GM10266 (cell line): Measurements from ENCODE around the gene GJB6.
"Not testable (repeated sequence)": the region's sequence is repeated elsewhere in the genome, so short reads cannot be mapped to it uniquely, and the experiment has no call there.

ENCODE experiments used
- DNase-seq: peaks from one replicate; pipeline ENCODE4 v3.0.0; 2012; ENCODE audit errors: extremely low spot score
- TF ChIP-seq, protein P1 (sequence below): IDR thresholded peaks from 2 replicates; pipeline ENCODE4 v1.5.1; 2012; ENCODE audit warnings: mild to moderate bottlenecking, low read depth; ENCODE audit not compliant: control insufficient read depth, insufficient read depth; ENCODE audit errors: missing control alignments

The GJB6 gene

DNA sequence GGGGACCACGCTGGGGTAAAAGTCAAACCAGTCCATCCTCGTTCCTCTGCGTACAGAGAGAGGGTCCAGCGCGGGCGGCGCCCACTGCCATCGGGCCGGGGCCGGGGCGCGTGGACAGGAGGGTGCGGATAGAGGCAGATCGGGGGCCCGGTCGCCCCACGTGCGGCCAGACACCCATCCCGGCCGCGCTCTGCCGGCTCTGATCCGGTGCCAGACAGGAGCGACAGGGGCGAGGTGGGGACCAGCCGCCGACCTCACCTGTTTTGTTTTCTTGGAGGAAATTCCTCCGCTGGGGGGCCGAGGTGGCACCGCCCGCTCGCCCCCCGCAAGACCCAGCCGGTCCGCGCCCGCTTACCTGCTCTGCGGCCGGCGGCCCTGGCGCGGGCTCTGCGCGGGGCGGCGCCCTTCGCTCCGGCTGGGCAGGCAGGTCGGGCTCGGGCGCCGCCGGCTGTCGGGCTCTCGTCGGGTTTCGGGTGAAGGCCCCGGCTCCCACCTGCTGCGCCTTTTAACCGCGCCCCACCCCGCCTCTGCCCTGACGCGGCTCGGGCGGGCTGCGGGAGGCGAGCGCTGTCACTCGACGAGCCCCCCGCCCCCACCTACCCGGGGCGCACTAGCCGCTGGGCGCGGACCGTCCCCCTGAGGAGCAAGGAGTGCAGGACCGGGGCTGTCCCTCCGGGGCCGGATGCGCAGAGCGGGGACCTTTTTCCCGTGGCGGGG lies at the start of gene GJB6:
Gene GJB6 (minus strand): TSS at position 481 of the 717 bp plus-strand sequence. CDS start 8,839 bp downstream, outside the sequence.
- TF ChIP-seq, protein P1, sequence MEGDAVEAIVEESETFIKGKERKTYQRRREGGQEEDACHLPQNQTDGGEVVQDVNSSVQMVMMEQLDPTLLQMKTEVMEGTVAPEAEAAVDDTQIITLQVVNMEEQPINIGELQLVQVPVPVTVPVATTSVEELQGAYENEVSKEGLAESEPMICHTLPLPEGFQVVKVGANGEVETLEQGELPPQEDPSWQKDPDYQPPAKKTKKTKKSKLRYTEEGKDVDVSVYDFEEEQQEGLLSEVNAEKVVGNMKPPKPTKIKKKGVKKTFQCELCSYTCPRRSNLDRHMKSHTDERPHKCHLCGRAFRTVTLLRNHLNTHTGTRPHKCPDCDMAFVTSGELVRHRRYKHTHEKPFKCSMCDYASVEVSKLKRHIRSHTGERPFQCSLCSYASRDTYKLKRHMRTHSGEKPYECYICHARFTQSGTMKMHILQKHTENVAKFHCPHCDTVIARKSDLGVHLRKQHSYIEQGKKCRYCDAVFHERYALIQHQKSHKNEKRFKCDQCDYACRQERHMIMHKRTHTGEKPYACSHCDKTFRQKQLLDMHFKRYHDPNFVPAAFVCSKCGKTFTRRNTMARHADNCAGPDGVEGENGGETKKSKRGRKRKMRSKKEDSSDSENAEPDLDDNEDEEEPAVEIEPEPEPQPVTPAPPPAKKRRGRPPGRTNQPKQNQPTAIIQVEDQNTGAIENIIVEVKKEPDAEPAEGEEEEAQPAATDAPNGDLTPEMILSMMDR, result no peak
- no peak for DNase-seq

DNA sequence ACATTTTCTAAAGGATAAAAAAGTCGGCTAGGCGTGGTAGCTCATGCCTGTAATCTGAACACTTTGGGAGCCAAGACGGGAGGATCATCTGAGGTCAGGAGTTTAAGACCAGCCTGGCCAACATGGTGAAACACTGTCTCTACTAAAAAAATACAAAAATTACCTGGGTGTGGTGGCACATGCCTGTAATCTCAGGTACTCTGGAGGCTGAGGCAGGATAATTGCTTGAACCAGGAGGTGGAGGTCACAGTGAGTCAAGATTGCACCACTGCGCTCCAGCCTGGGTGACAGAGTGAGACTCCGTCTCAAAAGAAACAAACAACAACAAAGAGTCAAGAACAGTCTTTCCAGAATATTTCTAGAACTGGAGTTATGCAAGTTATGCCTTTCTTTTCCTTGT lies 44.8 kb upstream of the GJB6 start:
- DNase-seq, result not testable (repeated sequence)

DNA sequence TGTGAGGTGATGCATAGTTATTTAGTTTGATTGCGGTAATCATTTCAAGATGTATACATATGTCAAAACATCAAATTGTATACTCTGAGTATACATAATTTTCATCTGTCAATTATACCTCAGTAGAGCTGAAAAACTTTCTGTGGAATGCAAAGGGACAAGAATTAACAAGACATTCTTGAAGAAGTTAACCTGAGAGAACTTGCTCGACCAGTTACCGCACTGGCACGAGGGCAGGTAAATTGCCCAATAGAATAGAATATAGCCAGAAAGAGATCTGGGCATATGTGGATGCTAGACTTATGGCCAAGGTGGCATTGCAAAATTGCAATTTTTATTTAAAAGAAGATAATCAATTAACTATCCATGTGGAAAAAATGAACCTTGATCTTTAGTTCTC lies 42.3 kb upstream of the GJB6 start:
- TF ChIP-seq, protein P1, result no peak
- no peak for DNase-seq

DNA sequence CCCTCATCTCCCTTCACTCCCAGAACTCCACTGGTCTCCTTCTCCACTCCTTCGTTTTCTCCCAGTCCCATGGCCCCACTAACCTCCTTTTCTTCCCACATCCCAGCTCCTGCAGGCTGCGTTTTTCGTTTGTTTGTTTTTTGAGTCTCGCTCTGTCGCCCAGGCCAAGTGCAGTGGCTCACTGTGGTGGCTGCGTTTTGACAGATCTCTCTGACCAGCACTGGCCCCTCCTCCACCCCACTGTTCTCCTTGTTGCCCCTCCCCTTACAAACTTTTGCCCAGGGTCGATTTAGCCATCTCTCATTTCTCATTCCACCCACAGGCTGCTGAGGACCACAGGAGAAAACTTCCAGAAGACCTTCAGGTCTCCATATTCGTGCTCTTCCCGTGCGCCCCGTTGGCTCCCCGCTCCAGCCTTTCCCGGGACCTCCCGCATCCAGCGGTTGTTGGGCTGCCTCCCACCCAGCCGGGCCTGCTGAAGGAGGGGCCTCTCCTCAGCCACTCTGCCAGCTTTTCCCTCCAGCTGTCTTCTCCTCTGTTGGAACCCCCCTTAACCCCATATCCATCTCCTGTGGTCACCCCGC lies 40.6 kb upstream of the GJB6 start:
- TF ChIP-seq, protein P1, result no peak
- DNase-seq, result no peak

DNA sequence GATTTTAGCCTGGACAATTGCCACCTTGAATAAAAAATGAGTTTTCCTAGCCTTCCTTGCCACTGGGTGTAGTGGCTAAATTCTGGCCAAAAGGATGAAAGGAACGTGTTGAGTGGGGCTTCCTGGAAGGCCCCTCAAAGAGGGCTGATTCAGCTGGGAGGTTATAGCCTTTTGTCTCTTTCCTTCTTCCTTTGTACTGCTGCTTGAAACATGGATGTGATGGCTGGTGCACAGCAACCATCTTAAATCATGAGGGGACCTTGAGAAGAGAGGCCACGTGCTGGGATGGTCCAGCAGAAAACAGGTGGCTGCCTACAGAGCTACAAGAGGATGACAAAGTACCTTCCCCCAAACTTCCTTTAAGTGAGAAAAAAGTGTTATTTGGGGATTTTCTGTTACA lies 40.0 kb upstream of the GJB6 start:
- no peak for DNase-seq

DNA sequence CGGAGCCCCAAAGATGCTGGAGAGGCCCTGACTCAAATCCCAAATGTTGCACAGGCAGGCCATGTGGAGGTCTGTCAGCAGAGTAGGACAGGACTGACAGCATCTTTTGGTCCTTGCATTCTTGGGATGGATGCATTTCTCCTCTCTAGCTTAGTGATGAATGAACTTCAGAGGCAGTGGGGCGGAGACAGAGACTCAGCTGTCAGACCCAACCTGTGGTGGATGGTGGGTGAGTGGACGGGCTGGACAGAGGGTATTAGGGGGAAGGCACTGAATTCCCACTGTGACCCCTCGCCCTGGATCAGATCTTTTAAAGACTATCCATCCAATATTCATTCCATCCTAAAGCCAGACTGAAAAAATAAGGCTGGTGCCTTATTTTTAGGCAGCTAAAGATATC lies 39.3 kb upstream of the GJB6 start:
- DNase-seq, result no peak
- TF ChIP-seq, protein P1, result no peak

More for the DNA sequence above, 40.0 kb upstream of the GJB6 start:
- TF ChIP-seq, protein P1, result no peak

DNA sequence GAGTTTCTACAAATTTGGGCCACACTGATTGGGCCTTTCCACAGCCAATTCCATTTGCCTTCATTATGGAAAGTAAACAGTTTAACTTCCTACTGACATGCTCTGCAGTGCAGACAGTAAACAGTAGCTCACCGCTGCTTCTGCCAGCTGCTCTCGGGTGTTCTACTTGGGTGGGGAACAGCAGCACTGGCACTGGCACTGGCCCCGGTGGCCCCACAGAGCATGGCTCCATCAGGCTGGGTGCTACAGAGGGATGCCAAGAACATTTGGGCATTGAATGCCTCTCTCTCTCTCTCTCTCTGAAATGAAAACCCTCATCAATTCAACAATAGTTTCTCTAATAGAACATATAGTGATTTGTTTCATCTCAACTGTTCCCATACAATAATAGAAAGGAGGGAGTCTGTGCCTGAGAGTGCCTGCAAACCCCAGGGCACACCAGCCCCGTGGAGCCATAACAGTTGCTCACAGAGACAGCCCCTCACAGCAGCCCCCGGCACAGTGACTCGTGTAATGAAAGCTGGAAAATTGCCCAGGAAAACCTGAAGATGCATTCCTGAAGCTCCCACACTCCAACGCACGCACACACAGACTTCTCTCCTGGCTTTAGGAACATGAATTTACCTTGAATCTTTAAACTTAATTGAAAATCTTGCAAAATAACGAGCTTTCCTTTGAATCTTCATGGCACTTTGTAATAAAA lies 38.2 kb upstream of the GJB6 start:
- TF ChIP-seq, protein P1, result no peak
- DNase-seq, result no peak
